GM10266 (cell line): ENCODE results near the gene SYCP3.
"Not testable (repeated sequence)": the region's sequence is repeated elsewhere in the genome, so short reads cannot be mapped to it uniquely, and the experiment has no call there.

Experiments used
- DNase-seq: peaks from one replicate; pipeline ENCODE4 v3.0.0; 2012; ENCODE audit errors: extremely low spot score
- TF ChIP-seq, protein P1 (sequence below): IDR thresholded peaks from 2 replicates; pipeline ENCODE4 v1.5.1; 2012; ENCODE audit warnings: mild to moderate bottlenecking, low read depth; ENCODE audit not compliant: control insufficient read depth, insufficient read depth; ENCODE audit errors: missing control alignments

Gene SYCP3

GRCh38 chr12:101695706-101696105 lies 43.6 kb downstream of the SYCP3 start:
- TF ChIP-seq, protein P1, sequence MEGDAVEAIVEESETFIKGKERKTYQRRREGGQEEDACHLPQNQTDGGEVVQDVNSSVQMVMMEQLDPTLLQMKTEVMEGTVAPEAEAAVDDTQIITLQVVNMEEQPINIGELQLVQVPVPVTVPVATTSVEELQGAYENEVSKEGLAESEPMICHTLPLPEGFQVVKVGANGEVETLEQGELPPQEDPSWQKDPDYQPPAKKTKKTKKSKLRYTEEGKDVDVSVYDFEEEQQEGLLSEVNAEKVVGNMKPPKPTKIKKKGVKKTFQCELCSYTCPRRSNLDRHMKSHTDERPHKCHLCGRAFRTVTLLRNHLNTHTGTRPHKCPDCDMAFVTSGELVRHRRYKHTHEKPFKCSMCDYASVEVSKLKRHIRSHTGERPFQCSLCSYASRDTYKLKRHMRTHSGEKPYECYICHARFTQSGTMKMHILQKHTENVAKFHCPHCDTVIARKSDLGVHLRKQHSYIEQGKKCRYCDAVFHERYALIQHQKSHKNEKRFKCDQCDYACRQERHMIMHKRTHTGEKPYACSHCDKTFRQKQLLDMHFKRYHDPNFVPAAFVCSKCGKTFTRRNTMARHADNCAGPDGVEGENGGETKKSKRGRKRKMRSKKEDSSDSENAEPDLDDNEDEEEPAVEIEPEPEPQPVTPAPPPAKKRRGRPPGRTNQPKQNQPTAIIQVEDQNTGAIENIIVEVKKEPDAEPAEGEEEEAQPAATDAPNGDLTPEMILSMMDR = no peak
- no peak for DNase-seq

GRCh38 chr12:101694986-101695385 lies 44.3 kb downstream of the SYCP3 start:
- TF ChIP-seq, protein P1 = no peak
- DNase-seq = no peak

- TF ChIP-seq, protein P1 = no peak
- DNase-seq = no peak
These were observed 44.9 kb downstream of the SYCP3 start for GRCh38 chr12:101694297-101694848.

GRCh38 chr12:101691503-101692096 lies 47.7 kb downstream of the SYCP3 start:
- TF ChIP-seq, protein P1 = no peak
- DNase-seq = no peak

GRCh38 chr12:101690544-101691098 lies 48.6 kb downstream of the SYCP3 start:
- TF ChIP-seq, protein P1 = no peak
- no peak for DNase-seq

DNA sequence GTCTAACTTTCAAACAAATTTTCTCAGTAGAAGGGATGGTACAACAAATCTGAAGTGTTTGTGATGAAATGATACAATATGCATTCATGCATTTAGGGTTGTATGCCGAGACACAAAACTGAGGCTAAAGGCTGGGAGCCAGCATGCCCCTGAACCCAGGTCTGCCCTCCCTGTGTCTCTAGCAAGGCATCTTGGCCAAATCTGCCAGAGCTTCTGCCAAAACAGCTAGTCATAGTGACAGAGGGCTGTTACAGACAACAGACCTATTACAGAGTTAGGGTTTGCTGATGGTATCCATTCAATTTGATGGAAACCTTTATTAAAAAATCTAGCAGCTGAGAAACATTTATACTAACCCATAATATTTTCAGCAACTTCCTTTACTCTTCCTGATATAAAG lies 53.1 kb downstream of the SYCP3 start:
- DNase-seq = no peak
- TF ChIP-seq, protein P1 = no peak

GRCh38 chr12:101685092-101685491 lies 54.2 kb downstream of the SYCP3 start:
- no peak for DNase-seq
- TF ChIP-seq, protein P1 = no peak

GRCh38 chr12:101681627-101682026 lies 57.6 kb downstream of the SYCP3 start:
- DNase-seq = not testable (repeated sequence)
